A549 (cell line): ENCODE data around the gene SCYGR2.

ENCODE experiments used
- CEBPB ChIP-seq, 2 experiments: fragments of >200 bp in 1 of 2; sonication (Bioruptor Twin) in 1 of 2; formaldehyde crosslinking in 1 of 2; IDR thresholded peaks; 2 replicates each; pipeline ENCODE4 v1.6.1; 2012 to 2016
- PHF8 ChIP-seq: fragments of 200-600 bp; sonication (generic); IDR thresholded peaks from 2 replicates; pipeline ENCODE4 v1.6.1; 2016; ENCODE audit warnings: low read depth, mild to moderate bottlenecking, antibody characterized with exemption, moderate library complexity, borderline replicate concordance
- POLR2A ChIP-seq: IDR thresholded peaks from 2 replicates; pipeline ENCODE4 v1.6.1; 2012; ENCODE audit warnings: mild to moderate bottlenecking, low read length
- TF ChIP-seq, protein P1 (sequence below): fragments of >200 bp; sonication (Bioruptor Twin); formaldehyde crosslinking; IDR thresholded peaks from 3 replicates; pipeline ENCODE4 v1.5.1; 2016

DNA sequence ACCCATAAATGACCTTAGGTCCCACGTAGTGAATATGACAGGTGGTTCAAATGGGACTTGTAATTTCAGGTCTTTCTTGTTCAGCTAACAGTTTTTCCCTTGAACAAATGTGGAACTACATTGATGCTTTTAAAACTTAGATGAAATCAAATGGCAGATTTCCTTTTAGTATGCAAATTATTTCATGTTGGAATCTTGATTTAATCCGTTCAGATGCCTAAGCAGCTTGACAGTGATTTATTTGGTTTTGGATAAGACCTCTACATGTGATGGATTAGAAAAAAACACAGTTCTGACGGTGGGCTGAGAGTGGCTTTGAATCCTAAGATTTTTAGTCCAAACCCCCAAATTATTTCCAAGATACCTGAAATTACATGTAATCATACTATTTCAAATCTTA, 35.5 kb downstream of the SCYGR2 start:
- no peak for TF ChIP-seq POLR2A
- no peak for TF ChIP-seq PHF8
- TF ChIP-seq CEBPB (IDR thresholded peaks at IDR 0.05) = no peak
- TF ChIP-seq, protein P1, sequence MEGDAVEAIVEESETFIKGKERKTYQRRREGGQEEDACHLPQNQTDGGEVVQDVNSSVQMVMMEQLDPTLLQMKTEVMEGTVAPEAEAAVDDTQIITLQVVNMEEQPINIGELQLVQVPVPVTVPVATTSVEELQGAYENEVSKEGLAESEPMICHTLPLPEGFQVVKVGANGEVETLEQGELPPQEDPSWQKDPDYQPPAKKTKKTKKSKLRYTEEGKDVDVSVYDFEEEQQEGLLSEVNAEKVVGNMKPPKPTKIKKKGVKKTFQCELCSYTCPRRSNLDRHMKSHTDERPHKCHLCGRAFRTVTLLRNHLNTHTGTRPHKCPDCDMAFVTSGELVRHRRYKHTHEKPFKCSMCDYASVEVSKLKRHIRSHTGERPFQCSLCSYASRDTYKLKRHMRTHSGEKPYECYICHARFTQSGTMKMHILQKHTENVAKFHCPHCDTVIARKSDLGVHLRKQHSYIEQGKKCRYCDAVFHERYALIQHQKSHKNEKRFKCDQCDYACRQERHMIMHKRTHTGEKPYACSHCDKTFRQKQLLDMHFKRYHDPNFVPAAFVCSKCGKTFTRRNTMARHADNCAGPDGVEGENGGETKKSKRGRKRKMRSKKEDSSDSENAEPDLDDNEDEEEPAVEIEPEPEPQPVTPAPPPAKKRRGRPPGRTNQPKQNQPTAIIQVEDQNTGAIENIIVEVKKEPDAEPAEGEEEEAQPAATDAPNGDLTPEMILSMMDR = no peak
